Karpas-422 (cell line): ENCODE measurements around the gene WWOX. TPM values are rescaled to one million over a fixed set of nuclear protein-coding genes. Genes with fewer than 3 reads are reported as not detected.

Source experiments
- DNase-seq: peaks from one replicate; pipeline ENCODE4 v3.0.0-alpha.2; 2015
- H2AFZ ChIP-seq: fragments of 200-600 bp; sonication (generic); 2 replicates; pipeline ENCODE4 v1.6.1; 2014; ENCODE audit warnings: antibody characterized with exemption, low read length, mixed read lengths
- H3K27ac ChIP-seq: fragments of 200-600 bp; sonication (generic); 2 replicates; pipeline ENCODE4 v1.5.1; 2014; ENCODE audit warnings: mild to moderate bottlenecking, low read length, moderate library complexity
- H3K27me3 ChIP-seq: fragments of 200-600 bp; sonication (generic); 2 replicates; pipeline ENCODE4 v1.6.1; 2014; ENCODE audit warnings: low read length, mixed read lengths
- H3K36me3 ChIP-seq: fragments of 200-600 bp; sonication (generic); 2 replicates; pipeline ENCODE4 v1.6.1; 2014; ENCODE audit warnings: low read length, mixed read lengths; ENCODE audit not compliant: insufficient read depth
- H3K4me1 ChIP-seq: fragments of 200-600 bp; sonication (generic); 2 replicates; pipeline ENCODE4 v1.6.1; 2014; ENCODE audit warnings: mild to moderate bottlenecking, low read length, mixed read lengths
- H3K4me2 ChIP-seq: fragments of 200-600 bp; sonication (generic); 2 replicates; pipeline ENCODE4 v1.6.1; 2014; ENCODE audit warnings: low read length, low read depth, mild to moderate bottlenecking; ENCODE audit not compliant: poor library complexity, severe bottlenecking
- H3K4me3 ChIP-seq: fragments of 200-600 bp; sonication (generic); 2 replicates; pipeline ENCODE4 v1.5.1; 2014; ENCODE audit warnings: mild to moderate bottlenecking, antibody characterized with exemption, low read length, mixed read lengths
- H3K79me2 ChIP-seq: fragments of 200-600 bp; sonication (generic); 2 replicates; pipeline ENCODE4 v1.6.1; 2014; ENCODE audit warnings: mild to moderate bottlenecking, low read length, mixed read lengths
- H3K9ac ChIP-seq: fragments of 200-600 bp; sonication (generic); 2 replicates; pipeline ENCODE4 v1.6.0; 2014; ENCODE audit warnings: low read length
- H3K9me2 ChIP-seq: fragments of 200-600 bp; sonication (generic), shearing (Covaris generic); replicated peaks from 2 replicates; pipeline ENCODE4 v1.6.0; 2014; ENCODE audit warnings: mild to moderate bottlenecking, low read length, moderate library complexity; ENCODE audit not compliant: insufficient read depth
- H3K9me3 ChIP-seq: fragments of 300-700, 200-600 bp; sonication (generic); 2 replicates; pipeline ENCODE4 v1.6.1; 2014; ENCODE audit warnings: low read length, mixed read lengths
- H4K20me1 ChIP-seq: fragments of 200-600 bp; sonication (generic); 2 replicates; pipeline ENCODE4 v1.6.1; 2014; ENCODE audit warnings: mild to moderate bottlenecking, antibody characterized with exemption, low read length, low read depth; ENCODE audit not compliant: insufficient read depth
- total RNA-seq: library from RNA; depleted of rRNA; stranded (reverse); fragments of >200 nt; shearing (Covaris generic); gene quantifications from 2 replicates; pipeline ENCODE4 v1.2.3, GENCODE V29; 2014; ENCODE audit warnings: low replicate concordance

The WWOX gene
- total RNA-seq, 1 experiment from 2014 or later = 66.2 TPM

- H3K9me2 ChIP-seq = no peaks in the 10 kb centered on the region
- no peaks in the 10 kb centered on the region for H3K79me2 ChIP-seq
- no peaks in the 10 kb centered on the region for H3K27me3 ChIP-seq
- H3K9ac ChIP-seq = no peak overlapping the region
- no peak overlapping the region for H2AFZ ChIP-seq
- H3K36me3 ChIP-seq = no peaks in the 10 kb centered on the region
- H3K4me2 ChIP-seq = no peak overlapping the region
- H4K20me1 ChIP-seq = no peaks in the 10 kb centered on the region
- H3K4me3 ChIP-seq = no peak overlapping the region
- peaks cover 13% of the 10 kb centered on the region for H3K9me3 ChIP-seq
- no peaks in the 10 kb centered on the region for H3K4me1 ChIP-seq
- no peak overlapping the region for H3K27ac ChIP-seq
- no peak for DNase-seq
These were observed 673.8 kb downstream of the WWOX start for GRCh38 chr16:78773291-78773702.

DNA sequence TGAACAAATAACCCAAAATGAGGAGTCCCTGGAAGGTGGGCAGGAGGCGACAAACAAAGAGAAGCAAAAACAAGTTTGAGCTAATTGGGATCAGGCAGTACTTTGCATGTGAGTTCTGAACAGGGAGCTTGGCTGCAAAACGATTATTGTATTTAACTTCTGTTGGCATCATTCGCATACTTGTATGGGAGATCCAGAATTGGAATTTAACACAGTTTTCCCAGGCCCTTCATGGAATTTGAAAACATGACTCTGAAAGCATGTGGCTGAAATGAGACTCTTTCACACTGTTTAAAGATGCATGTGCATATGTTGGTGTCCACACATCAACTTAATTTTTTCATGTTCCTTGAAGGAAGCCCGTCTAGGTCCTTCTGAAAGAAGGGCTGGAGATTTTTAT, 674.3 kb downstream of the WWOX start:
- Histone ChIP-seq H4K20me1 (no peaks in the 10 kb centered on the region), H3K4me3 (no peak overlapping the region), H3K4me2 (no peak overlapping the region), H3K9ac (no peak overlapping the region), H3K9me2 (no peaks in the 10 kb centered on the region), H2AFZ (no peak overlapping the region), H3K9me3 (peaks cover 13% of the 10 kb centered on the region), H3K36me3 (no peaks in the 10 kb centered on the region), H3K79me2 (no peaks in the 10 kb centered on the region), H3K27ac (no peak overlapping the region), H3K27me3 (no peaks in the 10 kb centered on the region), H3K4me1 (no peaks in the 10 kb centered on the region)
- no peak for DNase-seq

DNA sequence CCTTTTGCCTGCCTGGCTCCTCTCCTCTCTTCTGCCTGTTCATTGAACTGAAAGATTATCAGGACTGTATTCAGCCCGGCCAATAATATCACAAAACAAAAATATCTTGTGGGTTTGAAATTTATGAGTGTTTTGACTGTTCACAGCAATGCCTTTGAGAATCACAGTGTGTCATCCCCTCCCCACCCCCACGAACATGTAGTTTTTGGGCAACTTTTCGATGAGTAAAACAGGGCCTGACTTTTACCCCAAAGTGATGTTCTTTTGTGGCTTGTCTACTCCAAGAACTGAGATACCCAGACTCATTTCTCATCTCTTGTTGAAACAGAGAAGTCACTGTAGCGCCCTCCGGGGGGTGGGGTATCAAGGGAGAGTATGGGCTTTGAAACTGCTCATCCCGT, 675.7 kb downstream of the WWOX start:
- H2AFZ ChIP-seq = no peak overlapping the region

DNA sequence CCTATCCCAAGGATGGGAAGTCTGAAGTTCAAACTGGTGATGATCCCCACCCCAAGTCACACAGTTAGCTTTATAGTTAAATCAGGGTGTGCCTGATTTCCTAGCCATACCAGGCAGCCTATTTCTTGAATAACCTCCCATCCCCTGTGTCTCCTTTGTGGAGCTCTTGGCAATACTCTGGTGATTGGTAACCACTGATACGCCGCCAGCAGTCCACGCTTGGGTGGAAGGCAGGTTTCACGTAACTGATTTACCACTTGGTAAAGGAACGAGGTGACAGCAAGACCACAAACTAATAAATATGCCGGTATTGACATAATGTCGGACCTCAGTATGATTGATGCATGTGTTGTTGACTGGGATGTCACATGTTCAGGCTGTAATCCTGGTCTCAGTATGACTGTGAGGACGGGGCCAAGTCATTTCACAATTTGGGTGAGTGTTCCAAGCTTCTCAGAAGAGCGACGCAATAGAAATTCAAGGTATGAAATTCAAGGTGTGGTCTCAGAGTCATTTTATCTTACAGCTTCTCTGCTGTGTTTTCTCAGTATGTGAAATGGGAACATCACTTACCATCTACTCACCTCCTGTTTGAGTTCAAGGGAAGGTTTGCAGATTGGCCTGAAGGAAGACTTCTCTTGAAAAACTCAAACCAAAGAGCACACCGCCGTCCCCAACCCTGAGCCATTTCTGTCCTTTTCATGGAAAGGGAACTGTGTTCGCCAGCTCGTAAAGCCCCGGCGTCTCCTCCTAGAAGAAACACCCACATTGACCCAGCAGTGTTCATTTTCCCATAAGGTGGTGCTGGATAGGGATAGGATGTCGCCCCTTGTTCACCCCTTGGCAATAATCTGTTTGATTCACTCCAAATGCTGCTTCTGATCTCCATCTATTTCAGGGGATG, 678.9 kb downstream of the WWOX start:
- Histone ChIP-seq H3K9me2 (no peaks in the 10 kb centered on the region), H2AFZ (no peak overlapping the region), H3K4me2 (no peak overlapping the region), H3K27ac (no peak overlapping the region), H3K36me3 (no peaks in the 10 kb centered on the region), H3K79me2 (no peaks in the 10 kb centered on the region), H4K20me1 (no peaks in the 10 kb centered on the region), H3K4me3 (no peak overlapping the region), H3K27me3 (no peaks in the 10 kb centered on the region), H3K9me3 (peaks cover 5% of the 10 kb centered on the region; the same call in 1 of the 2 replicates), H3K9ac (no peak overlapping the region), H3K4me1 (no peaks in the 10 kb centered on the region)
- no peak for DNase-seq

More for the DNA sequence above, 675.7 kb downstream of the WWOX start:
- H3K36me3 ChIP-seq = no peaks in the 10 kb centered on the region
- H3K4me2 ChIP-seq = no peak overlapping the region
- H3K4me3 ChIP-seq = no peak overlapping the region
- DNase-seq = no peak
- no peaks in the 10 kb centered on the region for H3K79me2 ChIP-seq
- H3K27ac ChIP-seq = no peak overlapping the region
- no peaks in the 10 kb centered on the region for H3K4me1 ChIP-seq
- no peaks in the 10 kb centered on the region for H4K20me1 ChIP-seq
- no peaks in the 10 kb centered on the region for H3K9me2 ChIP-seq
- H3K9ac ChIP-seq = no peak overlapping the region
- peaks cover 10% of the 10 kb centered on the region for H3K9me3 ChIP-seq
- no peaks in the 10 kb centered on the region for H3K27me3 ChIP-seq

- H3K27me3 ChIP-seq = no peaks in the 10 kb centered on the region
- no peaks in the 10 kb centered on the region for H4K20me1 ChIP-seq
- no peak for DNase-seq
- H3K4me1 ChIP-seq = no peaks in the 10 kb centered on the region
- no peaks in the 10 kb centered on the region for H3K9me2 ChIP-seq
- H2AFZ ChIP-seq = no peak overlapping the region
- H3K36me3 ChIP-seq = no peaks in the 10 kb centered on the region
- H3K4me2 ChIP-seq = no peak overlapping the region
- H3K27ac ChIP-seq = no peak overlapping the region
- no peak overlapping the region for H3K9ac ChIP-seq
- no peak overlapping the region for H3K4me3 ChIP-seq
- no peaks in the 10 kb centered on the region for H3K79me2 ChIP-seq
- peaks cover 4% of the 10 kb centered on the region; the same call in 1 of the 2 replicates for H3K9me3 ChIP-seq
These were observed 681.4 kb downstream of the WWOX start for GRCh38 chr16:78780808-78781207.

- peaks cover 4% of the 10 kb centered on the region; the same call in 1 of the 2 replicates for H3K9me3 ChIP-seq
- no peak overlapping the region for H3K27ac ChIP-seq
- no peaks in the 10 kb centered on the region for H3K9me2 ChIP-seq
- DNase-seq = no peak
- no peak overlapping the region for H2AFZ ChIP-seq
- H4K20me1 ChIP-seq = no peaks in the 10 kb centered on the region
- H3K4me3 ChIP-seq = no peak overlapping the region
- H3K27me3 ChIP-seq = no peaks in the 10 kb centered on the region
- no peaks in the 10 kb centered on the region for H3K36me3 ChIP-seq
- no peak overlapping the region for H3K4me2 ChIP-seq
- H3K9ac ChIP-seq = no peak overlapping the region
- H3K4me1 ChIP-seq = no peaks in the 10 kb centered on the region
- no peaks in the 10 kb centered on the region for H3K79me2 ChIP-seq
These were observed 683.1 kb downstream of the WWOX start for GRCh38 chr16:78782572-78782971.

- DNase-seq = no peak
- H3K27ac ChIP-seq = no peak overlapping the region
- H3K9ac ChIP-seq = no peak overlapping the region
- H2AFZ ChIP-seq = no peak overlapping the region
- no peaks in the 10 kb centered on the region for H4K20me1 ChIP-seq
- no peaks in the 10 kb centered on the region for H3K4me1 ChIP-seq
- no peaks in the 10 kb centered on the region for H3K9me2 ChIP-seq
- no peaks in the 10 kb centered on the region for H3K79me2 ChIP-seq
- no peaks in the 10 kb centered on the region for H3K36me3 ChIP-seq
- no peak overlapping the region for H3K4me2 ChIP-seq
- H3K27me3 ChIP-seq = no peaks in the 10 kb centered on the region
- H3K4me3 ChIP-seq = no peak overlapping the region
- H3K9me3 ChIP-seq = peaks cover 6% of the 10 kb centered on the region
These were observed 684.2 kb downstream of the WWOX start for GRCh38 chr16:78783570-78784079.

DNA sequence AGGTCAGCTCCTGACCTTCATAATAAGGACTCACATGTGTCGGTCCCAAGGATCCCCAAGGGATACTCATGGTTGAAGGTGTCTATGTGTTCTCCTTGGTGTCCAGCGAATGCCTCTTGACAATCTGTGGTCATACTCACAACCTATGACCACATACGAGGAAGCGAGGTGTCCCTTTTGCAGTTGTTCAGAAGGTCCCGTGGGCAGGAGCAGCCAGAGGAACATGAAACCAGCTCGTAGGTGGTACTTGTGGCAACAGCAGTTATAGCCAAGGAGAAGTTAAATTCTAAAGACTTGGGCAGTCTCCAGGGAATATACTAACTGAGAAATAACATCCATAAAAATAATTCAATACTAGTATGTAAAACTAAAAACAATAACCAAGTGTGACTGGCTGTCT, 685.3 kb downstream of the WWOX start:
- Histone ChIP-seq H3K4me2 (no peak overlapping the region), H3K27ac (no peak overlapping the region)
- no peak for DNase-seq

More for the DNA sequence above, 685.3 kb downstream of the WWOX start:
- Histone ChIP-seq H3K36me3 (no peaks in the 10 kb centered on the region), H3K9me2 (no peaks in the 10 kb centered on the region), H3K79me2 (no peaks in the 10 kb centered on the region), H3K4me3 (no peak overlapping the region), H4K20me1 (no peaks in the 10 kb centered on the region), H2AFZ (no peak overlapping the region), H3K4me1 (no peaks in the 10 kb centered on the region), H3K27me3 (no peaks in the 10 kb centered on the region), H3K9me3 (peaks cover 10% of the 10 kb centered on the region), H3K9ac (no peak overlapping the region)
